HG03378 (cell line): Measurements from ENCODE around the gene SPATC1L.
"Not testable (repeated sequence)": the region's sequence is repeated elsewhere in the genome, so short reads cannot be mapped to it uniquely, and the experiment has no call there.

Source experiments
- ATAC-seq: cut with Tn5 transposase; IDR thresholded peaks from one replicate; pipeline ENCODE4 v1.9.1; 2021; ENCODE audit warnings: mild to moderate bottlenecking, moderate library complexity; ENCODE audit not compliant: unreplicated experiment

The SPATC1L gene

GRCh38 chr21:46183910-46184624 lies at the start of gene SPATC1L:
TSS of gene SPATC1L (minus strand) at chr21:46184459. CDS start at chr21:46182816, 1,643 bp downstream.
- ATAC-seq, result peak; percentile 45

GRCh38 chr21:46229923-46230260 lies 45.6 kb upstream of the SPATC1L start:
- ATAC-seq, result no peak

GRCh38 chr21:46229133-46229922 lies 45.1 kb upstream of the SPATC1L start:
- no peak for ATAC-seq

GRCh38 chr21:46228345-46229051 lies 44.2 kb upstream of the SPATC1L start, which contains the start of gene LSS:
TSS of gene LSS (minus strand) at chr21:46228774. CDS start at chr21:46228745, 29 bp downstream.
- ATAC-seq, result peak; percentile 48

GRCh38 chr21:46227811-46228344 lies 43.6 kb upstream of the SPATC1L start:
- ATAC-seq, result no peak

GRCh38 chr21:46226920-46227599 lies 42.8 kb upstream of the SPATC1L start:
- no peak for ATAC-seq

GRCh38 chr21:46226146-46226545 lies 41.9 kb upstream of the SPATC1L start:
- ATAC-seq, result no peak

- not testable (repeated sequence) for ATAC-seq
These were observed 39.4 kb upstream of the SPATC1L start for GRCh38 chr21:46223661-46224060.

- ATAC-seq, result no peak
These were observed 39.0 kb upstream of the SPATC1L start for GRCh38 chr21:46223217-46223616.

GRCh38 chr21:46222436-46223116 lies 38.3 kb upstream of the SPATC1L start:
- ATAC-seq, result no peak

GRCh38 chr21:46221664-46222435 lies 37.6 kb upstream of the SPATC1L start:
- no peak for ATAC-seq

- no peak for ATAC-seq
These were observed 36.6 kb upstream of the SPATC1L start for GRCh38 chr21:46220847-46221246.

GRCh38 chr21:46220275-46220810 lies 36.1 kb upstream of the SPATC1L start:
- no peak for ATAC-seq

- ATAC-seq, result no peak
These were observed 35.5 kb upstream of the SPATC1L start for GRCh38 chr21:46219591-46220239.

GRCh38 chr21:46218906-46219590 lies 34.8 kb upstream of the SPATC1L start:
- ATAC-seq, result no peak

GRCh38 chr21:46217511-46218196 lies 33.4 kb upstream of the SPATC1L start:
- ATAC-seq, result no peak

GRCh38 chr21:46216132-46216747 lies 32.0 kb upstream of the SPATC1L start:
- ATAC-seq, result no peak
